Right lobe of liver (tissue), 4 donors: ENCODE data around the gene FRMD4A.

Experiments
- POLR2A ChIP-seq: fragments of 450-650 bp; IDR thresholded peaks from one replicate; pipeline ENCODE4 v1.6.1; 2017; ENCODE audit warnings: antibody characterized with exemption, mild to moderate bottlenecking
- TF ChIP-seq, protein P1 (sequence below), 4 donors: fragments of 200-600 bp in 3 of 4; fragments of 450-650 bp in 1 of 4; IDR thresholded peaks; one replicate each; pipeline versions ENCODE4 v1.5.1 to v1.8.0; 2016 to 2022; ENCODE audit warnings: antibody characterized with exemption in 4 of 4, mild to moderate bottlenecking in 2 of 4
- donor health status: DM: no; HTN: no; CAD: no.
- donor health status: DM: no; HTN: no; CAD: no.
- donor health status: DM: no; HTN: yes; CAD: no.

DNA sequence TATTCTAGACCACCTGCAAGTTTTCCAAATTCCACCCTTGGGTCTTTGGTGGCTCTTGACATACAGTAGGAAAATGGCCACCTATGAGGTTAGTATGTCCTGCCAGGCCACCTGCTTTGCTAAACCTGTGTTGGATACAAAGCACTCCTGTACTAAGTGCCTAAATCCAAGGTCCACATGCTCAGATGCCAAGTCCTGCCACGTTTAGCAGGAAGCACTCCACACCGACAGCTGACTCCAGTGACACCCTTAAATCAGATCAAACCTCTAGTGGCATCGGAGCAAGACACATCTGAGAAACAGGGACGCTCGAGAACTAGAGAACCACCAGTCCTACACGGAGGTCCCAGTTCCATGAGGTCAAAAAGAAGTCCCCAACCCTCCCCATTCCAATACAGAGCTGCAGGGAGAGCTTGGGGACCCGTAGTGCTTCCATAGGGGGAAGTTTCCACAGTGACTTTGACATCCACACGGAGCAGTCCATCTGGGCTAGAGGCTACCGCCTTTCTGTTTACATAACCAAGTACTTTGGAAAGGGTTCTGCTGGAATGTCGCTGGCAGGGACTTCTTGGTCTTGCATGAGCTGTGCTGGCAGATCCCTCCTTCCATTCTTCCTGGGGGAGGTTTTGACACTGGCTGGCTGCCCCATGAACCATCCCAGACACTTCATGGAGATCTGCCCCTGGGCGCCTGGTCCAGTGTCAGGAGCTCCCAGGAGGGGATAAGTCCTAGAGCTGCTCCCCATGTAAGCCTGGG is 453.4 kb downstream of the FRMD4A start:
- TF ChIP-seq POLR2A = no peak
- TF ChIP-seq, protein P1, sequence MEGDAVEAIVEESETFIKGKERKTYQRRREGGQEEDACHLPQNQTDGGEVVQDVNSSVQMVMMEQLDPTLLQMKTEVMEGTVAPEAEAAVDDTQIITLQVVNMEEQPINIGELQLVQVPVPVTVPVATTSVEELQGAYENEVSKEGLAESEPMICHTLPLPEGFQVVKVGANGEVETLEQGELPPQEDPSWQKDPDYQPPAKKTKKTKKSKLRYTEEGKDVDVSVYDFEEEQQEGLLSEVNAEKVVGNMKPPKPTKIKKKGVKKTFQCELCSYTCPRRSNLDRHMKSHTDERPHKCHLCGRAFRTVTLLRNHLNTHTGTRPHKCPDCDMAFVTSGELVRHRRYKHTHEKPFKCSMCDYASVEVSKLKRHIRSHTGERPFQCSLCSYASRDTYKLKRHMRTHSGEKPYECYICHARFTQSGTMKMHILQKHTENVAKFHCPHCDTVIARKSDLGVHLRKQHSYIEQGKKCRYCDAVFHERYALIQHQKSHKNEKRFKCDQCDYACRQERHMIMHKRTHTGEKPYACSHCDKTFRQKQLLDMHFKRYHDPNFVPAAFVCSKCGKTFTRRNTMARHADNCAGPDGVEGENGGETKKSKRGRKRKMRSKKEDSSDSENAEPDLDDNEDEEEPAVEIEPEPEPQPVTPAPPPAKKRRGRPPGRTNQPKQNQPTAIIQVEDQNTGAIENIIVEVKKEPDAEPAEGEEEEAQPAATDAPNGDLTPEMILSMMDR (IDR thresholded peaks at IDR 0.05) = no peak
